B cell (primary cell): ENCODE measurements around the gene MAP6. TPM values are rescaled to one million over a fixed set of nuclear protein-coding genes. Genes with fewer than 3 reads are reported as not detected.

Source experiments
- ATAC-seq: fragments of 200-7000 bp; cut with Tn5 transposase; one replicate; pipeline ENCODE4 v1.10.0; 2021; ENCODE audit warnings: low read depth, mild to moderate bottlenecking, moderate number of reproducible peaks, moderate library complexity
- CTCF ChIA-PET: fragments of 350-600 bp; sonication (Branson Sonifier 250); formaldehyde crosslinking; loops from one replicate; lab custom pipeline; 2021; ENCODE audit warnings: antibody characterized with exemption, inconsistent platforms; lab: Charles Lee
- POLR2A ChIA-PET: fragments of 350-600 bp; sonication (Branson Sonifier 250); formaldehyde crosslinking; loops from one replicate; lab custom pipeline; 2021; ENCODE audit warnings: antibody characterized with exemption; lab: Charles Lee
- DNase-seq: peaks from one replicate; pipeline ENCODE4 v3.0.0; 2013
- H2AFZ ChIP-seq: 2 replicates; pipeline ENCODE4 v1.6.1; 2012; ENCODE audit warnings: mild to moderate bottlenecking, low read depth, low read length; ENCODE audit not compliant: insufficient read depth, poor library complexity, severe bottlenecking
- H3K27ac ChIP-seq, 2 donors: 1 replicate in 1 of 2; 2 replicates in 1 of 2; pipeline ENCODE4 v1.5.1; 2012 to 2013; ENCODE audit warnings: low read length in 2 of 2, mild to moderate bottlenecking in 2 of 2, moderate library complexity in 1 of 2
- H3K27me3 ChIP-seq, 4 experiments: fragments of 200-600 bp in 1 of 4; sonication (generic) in 1 of 4; replicated peaks in 1 of 4; 1 replicate in 2 of 4; 2 replicates in 2 of 4; pipeline versions ENCODE4 v1.6.1 to v1.7.0; 2013 to 2016; ENCODE audit warnings: low read length in 3 of 4, mild to moderate bottlenecking in 2 of 4, mixed read lengths in 1 of 4, moderate library complexity in 1 of 4; ENCODE audit not compliant: insufficient read depth in 4 of 4, control insufficient read depth in 3 of 4; ENCODE audit errors: control extremely low read depth in 1 of 4
- H3K36me3 ChIP-seq, 2 experiments: replicated peaks in 1 of 2; 1 replicate in 1 of 2; 2 replicates in 1 of 2; pipeline versions ENCODE4 v1.6.1 to v1.7.1; 2013; ENCODE audit warnings: low read length in 1 of 2; ENCODE audit not compliant: insufficient read depth in 2 of 2, control insufficient read depth in 1 of 2; ENCODE audit errors: control extremely low read depth in 1 of 2, extremely low read depth in 1 of 2
- H3K4me1 ChIP-seq, 2 donors: fragments of 200-600 bp in 1 of 2; sonication (generic) in 1 of 2; 1 replicate in 1 of 2; 2 replicates in 1 of 2; pipeline versions ENCODE4 v1.5.1 to v1.6.1; 2013 to 2017; ENCODE audit warnings: low read length in 2 of 2; ENCODE audit not compliant: control insufficient read depth in 2 of 2, insufficient read depth in 2 of 2
- H3K4me2 ChIP-seq: replicated peaks from 2 replicates; pipeline ENCODE3; 2012; ENCODE audit warnings: mild to moderate bottlenecking, low read depth, low read length; ENCODE audit not compliant: poor library complexity, severe bottlenecking
- H3K4me3 ChIP-seq, 5 experiments: fragments of 200-600 bp in 1 of 5; sonication (generic) in 1 of 5; 1 replicate in 3 of 5; 2 replicates in 2 of 5; pipeline versions ENCODE4 v1.5.1 to v1.7.0; 2011 to 2016; ENCODE audit warnings: low read length in 4 of 5, mild to moderate bottlenecking in 4 of 5, low read depth in 2 of 5, control low read depth in 1 of 5, moderate library complexity in 1 of 5; ENCODE audit not compliant: insufficient read depth in 1 of 5; ENCODE audit errors: control extremely low read depth in 1 of 5, extremely low read depth in 1 of 5
- H3K79me2 ChIP-seq: fragments of 200-600 bp; sonication (generic); one replicate; pipeline ENCODE4 v1.6.0; 2016; ENCODE audit warnings: low read length; ENCODE audit not compliant: control insufficient read depth, insufficient read depth
- H3K9ac ChIP-seq: fragments of 200-600 bp; sonication (generic); 2 replicates; pipeline ENCODE4 v1.6.1; 2017; ENCODE audit warnings: mild to moderate bottlenecking, low read length, moderate library complexity
- H3K9me3 ChIP-seq, 3 donors: one replicate each; pipeline versions ENCODE4 v1.6.1 to v1.7.1; 2013; ENCODE audit warnings: low read length in 2 of 3; ENCODE audit not compliant: control insufficient read depth in 2 of 3, insufficient read depth in 1 of 3; ENCODE audit errors: control extremely low read depth in 1 of 3
- H4K20me1 ChIP-seq: 2 replicates; pipeline ENCODE4 v1.6.0; 2012; ENCODE audit warnings: mild to moderate bottlenecking, low read length; ENCODE audit not compliant: insufficient read depth, control insufficient read depth, poor library complexity, severe bottlenecking
- H3K27ac Mint-ChIP-seq: one replicate; pipeline ENCODE4 v1.8.0; 2021; ENCODE audit warnings: mixed read lengths
- H3K27me3 Mint-ChIP-seq: one replicate; pipeline ENCODE4 v1.8.0; 2021; ENCODE audit warnings: mixed read lengths
- H3K4me1 Mint-ChIP-seq: one replicate; pipeline ENCODE4 v1.8.0; 2021; ENCODE audit warnings: mixed read lengths
- H3K4me3 Mint-ChIP-seq: one replicate; pipeline ENCODE4 v1.8.0; 2021; ENCODE audit warnings: mixed read lengths
- H3K9me3 Mint-ChIP-seq: one replicate; pipeline ENCODE4 v1.8.0; 2022; ENCODE audit warnings: mixed read lengths; ENCODE audit not compliant: insufficient read depth
- EZH2 ChIP-seq: IDR thresholded peaks from 2 replicates; pipeline ENCODE4 v1.6.1; 2012; ENCODE audit warnings: borderline replicate concordance, low read depth, mild to moderate bottlenecking, moderate library complexity, low read length; ENCODE audit not compliant: insufficient read depth, poor library complexity, severe bottlenecking
- WGBS: methylation state at CpG from one replicate; pipeline ENCODE4 v1.1.5; 2013; ENCODE audit warnings: missing lambda C conversion rate; ENCODE audit not compliant: insufficient coverage; 5-methylcytosine and 5-hydroxymethylcytosine counted together
- intact Hi-C: fragments of 100-400 bp; cut with micrococcal nuclease; formaldehyde crosslinking; loops from one replicate; pipeline ENCODE4 v1.10.0; 2022
- polyA plus RNA-seq: library from polyadenylated mRNA; depleted of rRNA; stranded (reverse); fragments of >200 nt; gene quantifications from 2 replicates; pipeline ENCODE4 v1.2.3, GENCODE V29; 2012
- total RNA-seq, 2 donors: library from RNA; stranded (reverse); fragments of 120-200 nt in 1 of 2; gene quantifications; 1 replicate in 1 of 2; 2 replicates in 1 of 2; pipeline versions ENCODE4 v1.2.3 to v1.2.4, GENCODE V29; 2013 to 2022
- TF ChIP-seq, protein P1 (sequence below): fragments of 200-600 bp; IDR thresholded peaks from one replicate; pipeline ENCODE4 v1.8.0; 2022; ENCODE audit warnings: antibody characterized with exemption, mild to moderate bottlenecking

MAP6 gene
- total and polyA plus RNA-seq, 2 donors (not counting 1 experiment from before 2014, with no cell fraction given) = 0.54 to 0.57 TPM

DNA sequence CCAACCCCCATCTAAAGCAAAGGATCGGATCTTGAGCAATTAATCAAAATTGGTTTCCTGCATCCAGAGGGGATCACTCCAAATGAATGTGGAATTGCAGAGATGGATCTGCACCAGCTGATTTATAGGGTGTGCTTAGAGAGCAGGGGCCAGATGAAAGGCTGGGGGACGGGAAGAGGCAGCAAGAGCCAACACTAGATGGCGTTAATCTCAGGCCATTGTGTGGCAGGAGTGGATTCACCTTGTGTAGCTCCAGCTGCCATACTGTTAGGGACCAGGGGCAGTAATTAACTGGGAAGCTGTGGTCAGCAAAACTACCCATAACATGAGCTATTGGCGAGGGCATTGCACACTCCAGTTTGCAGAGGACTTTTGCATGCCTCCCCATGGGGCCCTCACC, 71.2 kb downstream of the MAP6 start:
- Histone ChIP-seq H4K20me1 (no peaks in the 10 kb centered on the region), H3K36me3 (no peaks in the 10 kb centered on the region), H3K27me3 (no peaks in the 10 kb centered on the region), H2AFZ (no peak overlapping the region), H3K27ac (no peak overlapping the region), H3K4me3 (no peak overlapping the region), H3K9me3 (no peaks in the 10 kb centered on the region), H3K4me1 (peaks cover 13 to 20% of the 10 kb centered on the region in 2 donors), H3K4me2 (no peak overlapping the region), H3K9ac (no peak overlapping the region), H3K79me2 (no peaks in the 10 kb centered on the region)
- H3K9me3 Mint-ChIP-seq = no peaks in the 10 kb centered on the region
- POLR2A ChIA-PET = no interaction called here
- no peak overlapping the region for H3K27ac Mint-ChIP-seq
- H3K4me1 Mint-ChIP-seq = peaks cover 15% of the 10 kb centered on the region
- peaks cover 17% of the 10 kb centered on the region for H3K27me3 Mint-ChIP-seq
- 77% methylated on average over 3 of the region's 4 CpGs for WGBS
- CTCF ChIA-PET = interaction anchor here (0.6 to 1.3 kb wide), 2 partner anchors 20 to 555 kb away, joined by 3 to 4 read pairs; no protein-coding TSS in a partner anchor
- intact Hi-C loops = no loop called here
- DNase-seq (no peak), ATAC-seq (no peak)
- TF ChIP-seq, protein P1, sequence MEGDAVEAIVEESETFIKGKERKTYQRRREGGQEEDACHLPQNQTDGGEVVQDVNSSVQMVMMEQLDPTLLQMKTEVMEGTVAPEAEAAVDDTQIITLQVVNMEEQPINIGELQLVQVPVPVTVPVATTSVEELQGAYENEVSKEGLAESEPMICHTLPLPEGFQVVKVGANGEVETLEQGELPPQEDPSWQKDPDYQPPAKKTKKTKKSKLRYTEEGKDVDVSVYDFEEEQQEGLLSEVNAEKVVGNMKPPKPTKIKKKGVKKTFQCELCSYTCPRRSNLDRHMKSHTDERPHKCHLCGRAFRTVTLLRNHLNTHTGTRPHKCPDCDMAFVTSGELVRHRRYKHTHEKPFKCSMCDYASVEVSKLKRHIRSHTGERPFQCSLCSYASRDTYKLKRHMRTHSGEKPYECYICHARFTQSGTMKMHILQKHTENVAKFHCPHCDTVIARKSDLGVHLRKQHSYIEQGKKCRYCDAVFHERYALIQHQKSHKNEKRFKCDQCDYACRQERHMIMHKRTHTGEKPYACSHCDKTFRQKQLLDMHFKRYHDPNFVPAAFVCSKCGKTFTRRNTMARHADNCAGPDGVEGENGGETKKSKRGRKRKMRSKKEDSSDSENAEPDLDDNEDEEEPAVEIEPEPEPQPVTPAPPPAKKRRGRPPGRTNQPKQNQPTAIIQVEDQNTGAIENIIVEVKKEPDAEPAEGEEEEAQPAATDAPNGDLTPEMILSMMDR = peak; percentile 27
- TF ChIP-seq EZH2 = no peak
- H3K4me3 Mint-ChIP-seq = no peak overlapping the region

DNA sequence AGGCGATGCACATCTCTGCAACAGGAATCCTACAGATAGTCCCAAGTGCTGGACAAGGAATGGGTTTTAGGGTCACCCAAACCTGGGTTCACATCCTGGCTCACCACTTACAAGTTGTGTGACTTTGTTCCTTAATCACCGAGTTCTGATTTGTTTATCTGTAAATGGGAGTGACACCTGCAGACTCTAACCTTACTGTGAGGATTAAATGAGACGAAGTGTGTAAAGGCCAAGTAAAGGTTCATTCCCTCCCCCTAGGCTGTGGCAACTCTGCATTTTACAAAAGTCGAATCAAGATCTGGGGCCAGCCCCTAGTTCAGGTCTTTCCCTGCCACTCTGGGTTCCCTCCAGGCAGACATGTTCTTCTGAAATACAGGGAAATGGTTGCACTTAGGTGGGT, 71.9 kb downstream of the MAP6 start:
- TF ChIP-seq EZH2 = no peak
- TF ChIP-seq, protein P1 = no peak
- POLR2A ChIA-PET = no interaction called here
- Mint-ChIP-seq H3K9me3 (no peaks in the 10 kb centered on the region), H3K27me3 (peaks cover 14% of the 10 kb centered on the region), H3K27ac (no peak overlapping the region), H3K4me3 (no peak overlapping the region), H3K4me1 (peaks cover 15% of the 10 kb centered on the region)
- CTCF ChIA-PET = interaction anchor here (1.3 kb wide), 1 partner anchor 555 kb away, joined by 4 read pairs; no protein-coding TSS in a partner anchor
- no peak overlapping the region for H3K4me3 ChIP-seq
- H3K27me3 ChIP-seq = no peaks in the 10 kb centered on the region
- 100% methylated on average over 2 of the region's 4 CpGs for WGBS
- intact Hi-C loops = no loop called here
- no peaks in the 10 kb centered on the region for H4K20me1 ChIP-seq
- peaks cover 13 to 20% of the 10 kb centered on the region in 2 donors for H3K4me1 ChIP-seq
- H3K9me3 ChIP-seq = no peaks in the 10 kb centered on the region
- no peak overlapping the region for H2AFZ ChIP-seq
- H3K36me3 ChIP-seq = no peaks in the 10 kb centered on the region
- H3K9ac ChIP-seq = no peak overlapping the region
- no peak overlapping the region for H3K4me2 ChIP-seq
- H3K27ac ChIP-seq = no peak overlapping the region
- no peaks in the 10 kb centered on the region for H3K79me2 ChIP-seq
- DNase-seq = no peak
- ATAC-seq = no peak
